ENCODE results near the gene IFITM1. TPM values are rescaled to one million over a fixed set of nuclear protein-coding genes. Genes with fewer than 3 reads are reported as not detected.

IFITM1 gene
- total and polyA plus RNA-seq, 9 of the 15 experiments (the other 6 are each of a cell fraction or from before 2014, with no cell fraction given): 691 to 5,579 (median 974) TPM

- FAIRE-seq (no peak), DNase-seq (ENCODE audit: extremely low read depth in 1 of 4, low spot score in 3 of 4) (peak in 3 of 4 experiments; percentile 7 to 13 (median 11)), ATAC-seq (no peak)
- Histone ChIP-seq H3K9me3 (replicated peaks; ENCODE audit: control insufficient read depth, insufficient read depth, low read depth, low read length) (peaks cover 13% of the 10 kb centered on the region), H3K4me1 (replicated peaks in 1 of 2; ENCODE audit: control insufficient read depth in 2 of 2, insufficient read depth in 2 of 2, low read length in 2 of 2) (peaks cover 26 to 55% of the 10 kb centered on the region in 2 experiments), H3K9ac (ENCODE audit: insufficient read depth in 1 of 2, low read depth in 2 of 2, low read length in 2 of 2) (0 out of 4 replicates have a peak overlapping the region, but pooled peaks of 1 of the 2 experiments have one; percentile 33), H3K4me2 (ENCODE audit: insufficient read depth, low read length) (no peak overlapping the region), H2AFZ (ENCODE audit: low read depth, low read length) (no peak overlapping the region), H3K36me3 (ENCODE audit: control insufficient read depth, insufficient read depth, low read length) (no peaks in the 10 kb centered on the region; the same call in 2 of the 3 replicates), H3K79me2 (ENCODE audit: control insufficient read depth, insufficient read depth, low read length) (peaks cover 8% of the 10 kb centered on the region; the same call in 1 of the 3 replicates), H3K9me1 (ENCODE audit: control insufficient read depth, insufficient read depth, low read length) (peaks cover 2% of the 10 kb centered on the region), H3K27ac (ENCODE audit: extremely low read depth, low read depth, low read length) (no peak overlapping the region), H4K20me1 (replicated peaks; ENCODE audit: control insufficient read depth, insufficient read depth, low read length) (no peaks in the 10 kb centered on the region), H3K4me3 (no peak overlapping the region), H3K27me3 (ENCODE audit: control insufficient read depth in 2 of 2, insufficient read depth in 2 of 2, low read length in 2 of 2) (no peaks in the 10 kb centered on the region; a peak in 1 of 5 replicates)
- POLR2A ChIA-PET: interaction anchor here (0.9 to 1.6 kb wide), 2 partner anchors 29 to 151 kb away, joined by 3 to 4 read pairs; partner anchors contain the start of genes BET1L and RIC8A
- in situ Hi-C loops (cut with MboI): loop anchor here (5.0 kb wide), 1 partner anchor 106 kb away; no protein-coding TSS in a partner anchor
- intact Hi-C loops (cut with micrococcal nuclease): no loop called here
- CTCF ChIA-PET (ENCODE audit: low intra/inter-chr PET ratio): no interaction called here
- 36% methylated on average over 32 of the region's 34 CpGs for WGBS (ENCODE audit: insufficient coverage, low coverage, missing lambda C conversion rate)
- BruUV-seq (replicated peaks): no TSS peak
- TF ChIP-seq MAFF (IDR thresholded peaks at IDR 0.05; ENCODE audit: low read length): no peak
- peak; percentile 37; the same call in 1 of the 2 replicates for TF ChIP-seq POLR2G (IDR thresholded peaks at IDR 0.05; ENCODE audit: low read depth, low read length)
- TF ChIP-seq SMC3 (conservative IDR thresholded peaks at IDR 0.05; ENCODE audit: insufficient read depth, low read depth, low read length): no peak
- TF ChIP-seq ZBTB17 (CRISPR knock-in tag; IDR thresholded peaks at IDR 0.05): no peak
These were observed 44.4 kb downstream of the IFITM1 start for GRCh38 chr11:358129-358800.

Measured in K562 (cell line).